Measurements from ENCODE around the gene HOXB6. TPM values are rescaled to one million over a fixed set of nuclear protein-coding genes. Genes with fewer than 3 reads are reported as not detected.

The HOXB6 gene
- polyA plus RNA-seq, 2 of the 4 experiments (the other 2 are of a cell fraction): 10.2 to 14.7 TPM

- ChIA-PET POLR2A (interaction anchor here (0.6 kb wide), 1 partner anchor 15 kb away, joined by 6 read pairs; no protein-coding TSS in a partner anchor), CTCF (interaction anchor here (0.7 to 5.9 kb wide), 12 partner anchors 100 to 435 kb away, joined by 3 to 64 read pairs (median 6); no protein-coding TSS in a partner anchor)
- no peak overlapping the region for H3K4me2 ChIP-seq
- H3K4me3 ChIP-seq: no peak overlapping the region
- 0 out of 2 replicates have a peak, but pooled peaks have one; percentile 25 for TF ChIP-seq TFCP2L1 (CRISPR knock-in tag; IDR thresholded peaks at IDR 0.05)
- no peak for TF ChIP-seq HEYL (CRISPR knock-in tag; IDR thresholded peaks at IDR 0.05)
- TF ChIP-seq POLR2A (IDR thresholded peaks at IDR 0.05; ENCODE audit: low read length): no peak
- no peak for TF ChIP-seq MYC (IDR thresholded peaks at IDR 0.05; ENCODE audit: borderline replicate concordance, low read length)
- no peak for TF ChIP-seq POLR2AphosphoS2 (conservative IDR thresholded peaks at IDR 0.05; ENCODE audit: low read length)
- no peak for TF ChIP-seq NPAS2 (CRISPR knock-in tag; IDR thresholded peaks at IDR 0.05; ENCODE audit: borderline replicate concordance)
- WGBS (ENCODE audit: missing lambda C conversion rate): 92% methylated on average over 10 of the region's 10 CpGs
- H3K4me1 ChIP-seq: peaks cover 24% of the 10 kb centered on the region
- no peaks in the 10 kb centered on the region for H3K9me3 ChIP-seq
- ATAC-seq (no peak), FAIRE-seq (no peak), DNase-seq (ENCODE audit: low read depth in 1 of 2, low spot score in 1 of 2) (no peak)
- H3K27ac ChIP-seq: no peak overlapping the region
These were observed 15.5 kb downstream of the HOXB6 start for GRCh38 chr17:48589060-48589830.

DNA sequence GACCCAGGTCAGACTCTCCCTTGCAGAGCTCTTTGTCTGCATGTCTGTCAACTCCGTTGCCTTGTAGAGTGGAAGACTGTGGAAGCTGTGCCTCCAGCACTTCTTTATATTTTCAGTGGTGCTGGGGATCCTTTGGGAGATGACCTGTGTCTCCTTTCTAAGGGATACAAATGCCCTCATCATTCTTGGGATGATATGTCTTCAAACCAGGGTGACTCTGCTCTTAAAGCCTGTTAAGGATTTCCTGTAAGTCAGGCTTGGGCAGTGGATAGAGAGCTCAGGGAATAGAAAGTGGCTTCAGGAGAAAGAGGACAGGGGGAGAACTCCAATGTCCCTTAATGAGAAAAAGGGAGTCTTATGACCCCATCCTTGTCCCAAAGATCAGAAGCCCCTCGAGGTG is 16.3 kb downstream of the HOXB6 start:
- ChIA-PET CTCF (interaction anchor here (0.7 to 3.5 kb wide), 17 partner anchors 25 to 434 kb away, joined by 3 to 19 read pairs (median 4); no protein-coding TSS in a partner anchor), POLR2A (interaction anchor here (1.2 kb wide), 1 partner anchor 16 kb away, joined by 3 read pairs; no protein-coding TSS in a partner anchor)
- TF ChIP-seq TFCP2L1 (CRISPR knock-in tag; IDR thresholded peaks at IDR 0.05): no peak
- TF ChIP-seq KDM1A (IDR thresholded peaks at IDR 0.05; ENCODE audit: low read depth): no peak
- TF ChIP-seq JUN (IDR thresholded peaks at IDR 0.05): no peak
- TF ChIP-seq HEYL (CRISPR knock-in tag; IDR thresholded peaks at IDR 0.05): no peak
- no peak for TF ChIP-seq CHD2 (IDR thresholded peaks at IDR 0.05; ENCODE audit: low read length, partially characterized antibody)
- no peak for TF ChIP-seq CBX2 (IDR thresholded peaks at IDR 0.05; ENCODE audit: borderline replicate concordance, low read depth)
- no peaks in the 10 kb centered on the region for H3K9me3 ChIP-seq
- no peak overlapping the region for H3K4me3 ChIP-seq
- no peak for FAIRE-seq
- no peak overlapping the region for H3K4me2 ChIP-seq
- ATAC-seq: no peak
- DNase-seq (ENCODE audit: low read depth in 1 of 2, low spot score in 1 of 2): no peak
- 61% methylated on average over 2 of the region's 2 CpGs for WGBS (ENCODE audit: missing lambda C conversion rate)
- no peak overlapping the region for H3K27ac ChIP-seq
- H3K4me1 ChIP-seq: peaks cover 21% of the 10 kb centered on the region

DNA sequence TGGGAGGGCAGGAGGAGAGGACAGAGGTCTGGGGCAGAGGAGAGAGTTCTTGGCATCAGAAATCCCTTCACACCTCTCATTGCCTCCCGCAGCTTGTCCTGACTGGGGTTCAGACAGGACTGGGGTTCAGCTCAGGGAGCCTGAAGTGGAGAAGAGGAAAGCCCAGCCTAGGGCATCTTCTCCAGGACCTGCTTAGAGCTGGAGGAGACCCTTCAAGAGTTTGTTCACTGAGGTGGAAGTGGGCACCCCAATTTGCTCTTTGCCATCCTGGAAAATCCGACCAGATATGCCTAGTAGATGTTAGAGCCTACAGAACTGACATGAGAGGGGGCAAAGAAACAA is 16.7 kb downstream of the HOXB6 start:
- WGBS (ENCODE audit: missing lambda C conversion rate): 83% methylated on average over 2 of the region's 2 CpGs
- DNase-seq (ENCODE audit: low read depth in 1 of 2, low spot score in 1 of 2) (no peak), ATAC-seq (no peak), FAIRE-seq (no peak)
- Histone ChIP-seq H3K4me1 (peaks cover 21% of the 10 kb centered on the region), H3K4me2 (no peak overlapping the region), H3K9me3 (no peaks in the 10 kb centered on the region), H3K4me3 (no peak overlapping the region), H3K27ac (peak overlapping the region in 1 of 2 experiments; percentile 61; a peak in 4 of 6 replicates)
- ChIA-PET CTCF (interaction anchor here (0.7 to 3.5 kb wide), 24 partner anchors 21 to 544 kb away, joined by 3 to 19 read pairs (median 4); no protein-coding TSS in a partner anchor), POLR2A (interaction anchor here (1.2 kb wide), 1 partner anchor 16 kb away, joined by 3 read pairs; no protein-coding TSS in a partner anchor)
- TF ChIP-seq MAZ (IDR thresholded peaks at IDR 0.05; ENCODE audit: borderline replicate concordance, low read depth, low read length): no peak
- TF ChIP-seq GATA3 (IDR thresholded peaks at IDR 0.05; ENCODE audit: borderline replicate concordance): no peak
- no peak for TF ChIP-seq NR3C1 (IDR thresholded peaks at IDR 0.05)
- TF ChIP-seq CHD2 (IDR thresholded peaks at IDR 0.05; ENCODE audit: low read length, partially characterized antibody): no peak
- TF ChIP-seq EP300 (IDR thresholded peaks at IDR 0.05): no peak

DNA sequence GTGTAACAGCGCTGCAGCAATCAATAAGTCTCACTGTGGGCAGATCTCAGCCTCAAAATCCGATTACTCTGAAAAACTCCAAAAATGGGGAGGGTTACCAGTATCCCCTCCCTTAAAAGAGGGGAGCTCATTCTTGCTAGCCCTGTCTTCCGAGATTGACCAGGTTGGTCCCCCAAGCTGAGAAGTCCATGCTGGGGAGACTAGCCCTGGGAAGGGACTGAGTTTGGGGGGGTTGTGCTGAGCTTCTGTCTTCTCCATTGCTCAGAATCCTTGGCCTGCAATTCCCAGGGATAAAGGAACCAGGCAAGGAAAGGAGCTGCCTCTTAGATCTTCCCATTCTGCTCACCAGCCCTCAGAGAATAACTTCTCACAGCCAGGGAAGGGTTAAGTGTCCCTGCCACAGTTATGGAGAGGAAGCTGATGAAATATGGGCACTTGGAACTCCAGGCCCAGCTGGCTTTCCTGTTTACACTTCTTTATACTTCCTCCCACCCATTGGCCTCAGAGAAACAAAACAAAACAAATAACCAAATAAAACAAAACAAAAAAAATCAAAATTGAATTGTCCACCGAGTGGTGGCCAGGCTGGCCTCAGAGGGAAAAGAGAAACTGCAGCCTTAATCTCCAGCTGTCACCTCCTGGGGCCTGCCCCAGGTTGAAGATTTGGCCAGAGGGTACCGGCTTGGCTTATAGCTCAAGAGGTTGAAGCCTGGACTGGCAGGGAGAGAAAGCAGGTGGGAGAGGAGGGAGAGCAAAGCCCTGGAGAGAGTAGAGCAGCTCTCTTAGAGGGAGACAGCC is 17.3 kb downstream of the HOXB6 start:
- Histone ChIP-seq H3K4me2 (peak overlapping the region; percentile 15; the same call in 2 of the 3 replicates), H3K9me3 (no peaks in the 10 kb centered on the region), H3K4me3 (no peak overlapping the region), H3K4me1 (peaks cover 21% of the 10 kb centered on the region), H3K27ac (peak overlapping the region; percentile 41 to 61; a peak in 4 of 6 replicates)
- ChIA-PET CTCF (interaction anchor here (0.7 to 3.5 kb wide), 25 partner anchors 22 to 543 kb away, joined by 3 to 19 read pairs (median 3); no protein-coding TSS in a partner anchor), POLR2A (interaction anchor here (1.2 kb wide), 1 partner anchor 17 kb away, joined by 3 read pairs; no protein-coding TSS in a partner anchor)
- ATAC-seq (no peak), DNase-seq (ENCODE audit: low read depth in 1 of 2, low spot score in 1 of 2) (peak in 1 of 2 experiments; percentile 39), FAIRE-seq (no peak)
- 67% methylated on average over 5 of the region's 5 CpGs for WGBS (ENCODE audit: missing lambda C conversion rate)
- TF ChIP-seq MAX (IDR thresholded peaks at IDR 0.05) (no peak), NR3C1 (IDR thresholded peaks at IDR 0.05) (no peak), EP300 (IDR thresholded peaks at IDR 0.05) (no peak), JUN (IDR thresholded peaks at IDR 0.05) (no peak), TFCP2L1 (CRISPR knock-in tag; IDR thresholded peaks at IDR 0.05) (no peak), MAFK (IDR thresholded peaks at IDR 0.05; ENCODE audit: partially characterized antibody) (no peak), RCOR1 (IDR thresholded peaks at IDR 0.05; ENCODE audit: low read depth, low read length) (no peak), EHMT2 (IDR thresholded peaks at IDR 0.05; ENCODE audit: low read depth) (no peak)
- TF ChIP-seq, protein P1, sequence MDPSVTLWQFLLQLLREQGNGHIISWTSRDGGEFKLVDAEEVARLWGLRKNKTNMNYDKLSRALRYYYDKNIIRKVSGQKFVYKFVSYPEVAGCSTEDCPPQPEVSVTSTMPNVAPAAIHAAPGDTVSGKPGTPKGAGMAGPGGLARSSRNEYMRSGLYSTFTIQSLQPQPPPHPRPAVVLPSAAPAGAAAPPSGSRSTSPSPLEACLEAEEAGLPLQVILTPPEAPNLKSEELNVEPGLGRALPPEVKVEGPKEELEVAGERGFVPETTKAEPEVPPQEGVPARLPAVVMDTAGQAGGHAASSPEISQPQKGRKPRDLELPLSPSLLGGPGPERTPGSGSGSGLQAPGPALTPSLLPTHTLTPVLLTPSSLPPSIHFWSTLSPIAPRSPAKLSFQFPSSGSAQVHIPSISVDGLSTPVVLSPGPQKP (IDR thresholded peaks at IDR 0.05; ENCODE audit: low read depth, low read length): no peak

All from A549 (cell line).